ENCODE results near the gene EZR. TPM values are rescaled to one million over a fixed set of nuclear protein-coding genes. Genes with fewer than 3 reads are reported as not detected.

EZR gene
- total RNA-seq, 1 donor from 2014 or later, result 254 TPM

GRCh38 chr6:158725704-158726103 lies 93.5 kb downstream of the EZR start:
- no peak overlapping the region for H3K9ac ChIP-seq (ENCODE audit: low read length)
- no peak overlapping the region for H3K4me3 Mint-ChIP-seq (ENCODE audit: unreplicated experiment)
- no peak for FAIRE-seq
- peaks cover 3% of the 10 kb centered on the region for H3K9me3 Mint-ChIP-seq (ENCODE audit: unreplicated experiment)
- H3K4me2 ChIP-seq (ENCODE audit: low read length), result no peak overlapping the region
- H3K9me3 ChIP-seq (ENCODE audit: insufficient read depth, low read depth, low read length), result no peaks in the 10 kb centered on the region
- TF ChIP-seq EZH2 (IDR thresholded peaks at IDR 0.05; ENCODE audit: insufficient read depth, low read length), result no peak
- TF ChIP-seq CTCF (IDR thresholded peaks at IDR 0.05; ENCODE audit: insufficient read depth, low read depth, low read length), result no peak
- no peak overlapping the region for H3K27ac ChIP-seq (ENCODE audit: low read depth, low read length)
- H4K20me1 ChIP-seq (ENCODE audit: insufficient read depth, low read length), result no peaks in the 10 kb centered on the region
- no peaks in the 10 kb centered on the region for H3K27me3 ChIP-seq (ENCODE audit: insufficient read depth, low read length)
- no peak overlapping the region for H2AFZ ChIP-seq (ENCODE audit: low read depth, low read length)
- no peak overlapping the region for H3K4me3 ChIP-seq (ENCODE audit: insufficient read depth, low read depth, low read length)
- no peak for DNase-seq (ENCODE audit: low read depth)
- no peak overlapping the region for H3K27ac Mint-ChIP-seq (ENCODE audit: unreplicated experiment)
- H3K36me3 ChIP-seq (ENCODE audit: insufficient read depth, low read length), result no peaks in the 10 kb centered on the region
- H3K4me1 ChIP-seq (ENCODE audit: insufficient read depth, low read length), result peaks cover 6% of the 10 kb centered on the region
- H3K79me2 ChIP-seq (ENCODE audit: insufficient read depth, low read length), result no peaks in the 10 kb centered on the region
- no peaks in the 10 kb centered on the region for H3K27me3 Mint-ChIP-seq (ENCODE audit: low read depth, unreplicated experiment)
- peaks cover 9% of the 10 kb centered on the region for H3K4me1 Mint-ChIP-seq (ENCODE audit: low read depth, unreplicated experiment)
- no peaks in the 10 kb centered on the region for H3K36me3 Mint-ChIP-seq (ENCODE audit: low read depth, unreplicated experiment)

- Histone ChIP-seq H3K36me3 (ENCODE audit: insufficient read depth, low read length) (no peaks in the 10 kb centered on the region), H3K4me3 (ENCODE audit: insufficient read depth, low read depth, low read length) (no peak overlapping the region), H2AFZ (ENCODE audit: low read depth, low read length) (no peak overlapping the region), H3K4me2 (ENCODE audit: low read length) (no peak overlapping the region), H3K4me1 (ENCODE audit: insufficient read depth, low read length) (peaks cover 15% of the 10 kb centered on the region), H3K27ac (ENCODE audit: low read depth, low read length) (no peak overlapping the region), H3K27me3 (ENCODE audit: insufficient read depth, low read length) (no peaks in the 10 kb centered on the region), H3K9ac (ENCODE audit: low read length) (no peak overlapping the region), H3K79me2 (ENCODE audit: insufficient read depth, low read length) (no peaks in the 10 kb centered on the region), H4K20me1 (ENCODE audit: insufficient read depth, low read length) (no peaks in the 10 kb centered on the region), H3K9me3 (ENCODE audit: insufficient read depth, low read depth, low read length) (no peaks in the 10 kb centered on the region)
- no peaks in the 10 kb centered on the region for H3K36me3 Mint-ChIP-seq (ENCODE audit: low read depth, unreplicated experiment)
- H3K27ac Mint-ChIP-seq (ENCODE audit: unreplicated experiment), result no peak overlapping the region
- no peaks in the 10 kb centered on the region for H3K9me3 Mint-ChIP-seq (ENCODE audit: unreplicated experiment)
- FAIRE-seq, result no peak
- TF ChIP-seq CTCF (IDR thresholded peaks at IDR 0.05; ENCODE audit: insufficient read depth, low read depth, low read length) (no peak), EZH2 (IDR thresholded peaks at IDR 0.05; ENCODE audit: insufficient read depth, low read length) (no peak)
- peaks cover 18% of the 10 kb centered on the region for H3K4me1 Mint-ChIP-seq (ENCODE audit: low read depth, unreplicated experiment)
- no peak for DNase-seq (ENCODE audit: low read depth)
- no peaks in the 10 kb centered on the region for H3K27me3 Mint-ChIP-seq (ENCODE audit: low read depth, unreplicated experiment)
- no peak overlapping the region for H3K4me3 Mint-ChIP-seq (ENCODE audit: unreplicated experiment)
These were observed 96.9 kb downstream of the EZR start for GRCh38 chr6:158722176-158722729.

- no peak for DNase-seq (ENCODE audit: low read depth)
These were observed 100.6 kb downstream of the EZR start for GRCh38 chr6:158718461-158719046.

More at GRCh38 chr6:158718461-158719046, 100.6 kb downstream of the EZR start:
- no peaks in the 10 kb centered on the region for H3K27me3 ChIP-seq (ENCODE audit: insufficient read depth, low read length)
- TF ChIP-seq EZH2 (IDR thresholded peaks at IDR 0.05; ENCODE audit: insufficient read depth, low read length), result no peak
- peak; percentile 64 for TF ChIP-seq CTCF (IDR thresholded peaks at IDR 0.05; ENCODE audit: insufficient read depth, low read depth, low read length)
- no peak overlapping the region for H3K4me3 ChIP-seq (ENCODE audit: insufficient read depth, low read depth, low read length)
- H3K79me2 ChIP-seq (ENCODE audit: insufficient read depth, low read length), result no peaks in the 10 kb centered on the region
- Mint-ChIP-seq H3K9me3 (ENCODE audit: unreplicated experiment) (no peaks in the 10 kb centered on the region), H3K4me3 (ENCODE audit: unreplicated experiment) (no peak overlapping the region), H3K36me3 (ENCODE audit: low read depth, unreplicated experiment) (no peaks in the 10 kb centered on the region), H3K4me1 (ENCODE audit: low read depth, unreplicated experiment) (peaks cover 18% of the 10 kb centered on the region), H3K27ac (ENCODE audit: unreplicated experiment) (no peak overlapping the region), H3K27me3 (ENCODE audit: low read depth, unreplicated experiment) (peaks cover 10% of the 10 kb centered on the region)
- H3K4me2 ChIP-seq (ENCODE audit: low read length), result no peak overlapping the region
- FAIRE-seq, result no peak
- H3K9me3 ChIP-seq (ENCODE audit: insufficient read depth, low read depth, low read length), result no peaks in the 10 kb centered on the region
- H3K9ac ChIP-seq (ENCODE audit: low read length), result no peak overlapping the region
- no peaks in the 10 kb centered on the region for H3K36me3 ChIP-seq (ENCODE audit: insufficient read depth, low read length)
- no peak overlapping the region for H3K27ac ChIP-seq (ENCODE audit: low read depth, low read length)
- H3K4me1 ChIP-seq (ENCODE audit: insufficient read depth, low read length), result peaks cover 15% of the 10 kb centered on the region
- no peaks in the 10 kb centered on the region for H4K20me1 ChIP-seq (ENCODE audit: insufficient read depth, low read length)
- no peak overlapping the region for H2AFZ ChIP-seq (ENCODE audit: low read depth, low read length)
